ENCODE measurements around the gene ZNF672. TPM values are rescaled to one million over a fixed set of nuclear protein-coding genes. Genes with fewer than 3 reads are reported as not detected.
A peak's percentile ranks its signal among the peaks of the same experiment; 100 is the strongest.

ZNF672 gene
- total and polyA plus RNA-seq, 2 of the 13 experiments (the other 11 are each of a cell fraction or from before 2014, with no cell fraction given), result 17.2 to 22.9 TPM

DNA sequence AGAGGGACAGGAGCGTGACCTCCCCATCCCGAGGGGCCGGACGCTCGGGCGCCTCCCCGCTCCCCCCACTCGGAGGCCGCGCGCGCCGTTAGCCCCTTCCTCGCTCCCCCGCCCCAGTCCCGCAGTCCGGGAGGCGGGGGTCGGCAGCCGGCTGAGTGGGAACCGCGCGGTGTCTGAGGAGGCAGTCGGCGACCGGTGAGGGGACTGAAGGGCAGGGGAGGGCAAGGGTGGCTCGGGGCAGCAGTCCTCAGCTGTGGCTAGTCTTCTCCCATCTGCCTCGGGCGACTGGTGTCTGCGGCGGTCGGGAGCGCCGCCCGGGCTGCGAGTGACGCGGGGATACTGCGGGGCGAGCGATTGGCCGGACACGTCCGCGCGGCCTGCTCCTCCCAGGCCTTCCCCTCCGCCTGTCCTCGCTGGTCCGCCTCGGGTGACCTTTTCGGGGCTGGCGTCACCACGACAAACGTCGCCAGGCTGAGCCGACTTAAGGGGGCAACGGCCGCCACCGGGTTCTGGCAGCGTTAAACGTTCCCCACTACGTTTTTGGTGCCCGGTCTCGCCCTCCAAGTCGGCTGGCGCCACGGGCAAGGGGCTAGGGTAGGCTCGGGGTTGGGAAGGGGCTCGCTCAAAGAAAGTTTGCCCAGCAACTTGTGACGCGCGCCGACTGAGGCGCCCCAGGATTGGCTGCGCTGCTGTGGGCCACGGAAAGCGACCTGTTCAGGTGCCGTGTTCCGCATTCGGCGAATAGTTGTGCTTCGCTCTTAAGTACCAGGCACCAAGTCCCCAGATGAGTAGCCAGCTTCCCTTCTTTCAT lies 538 bp downstream of the ZNF672 start (continued):
- TF ChIP-seq, protein P1, sequence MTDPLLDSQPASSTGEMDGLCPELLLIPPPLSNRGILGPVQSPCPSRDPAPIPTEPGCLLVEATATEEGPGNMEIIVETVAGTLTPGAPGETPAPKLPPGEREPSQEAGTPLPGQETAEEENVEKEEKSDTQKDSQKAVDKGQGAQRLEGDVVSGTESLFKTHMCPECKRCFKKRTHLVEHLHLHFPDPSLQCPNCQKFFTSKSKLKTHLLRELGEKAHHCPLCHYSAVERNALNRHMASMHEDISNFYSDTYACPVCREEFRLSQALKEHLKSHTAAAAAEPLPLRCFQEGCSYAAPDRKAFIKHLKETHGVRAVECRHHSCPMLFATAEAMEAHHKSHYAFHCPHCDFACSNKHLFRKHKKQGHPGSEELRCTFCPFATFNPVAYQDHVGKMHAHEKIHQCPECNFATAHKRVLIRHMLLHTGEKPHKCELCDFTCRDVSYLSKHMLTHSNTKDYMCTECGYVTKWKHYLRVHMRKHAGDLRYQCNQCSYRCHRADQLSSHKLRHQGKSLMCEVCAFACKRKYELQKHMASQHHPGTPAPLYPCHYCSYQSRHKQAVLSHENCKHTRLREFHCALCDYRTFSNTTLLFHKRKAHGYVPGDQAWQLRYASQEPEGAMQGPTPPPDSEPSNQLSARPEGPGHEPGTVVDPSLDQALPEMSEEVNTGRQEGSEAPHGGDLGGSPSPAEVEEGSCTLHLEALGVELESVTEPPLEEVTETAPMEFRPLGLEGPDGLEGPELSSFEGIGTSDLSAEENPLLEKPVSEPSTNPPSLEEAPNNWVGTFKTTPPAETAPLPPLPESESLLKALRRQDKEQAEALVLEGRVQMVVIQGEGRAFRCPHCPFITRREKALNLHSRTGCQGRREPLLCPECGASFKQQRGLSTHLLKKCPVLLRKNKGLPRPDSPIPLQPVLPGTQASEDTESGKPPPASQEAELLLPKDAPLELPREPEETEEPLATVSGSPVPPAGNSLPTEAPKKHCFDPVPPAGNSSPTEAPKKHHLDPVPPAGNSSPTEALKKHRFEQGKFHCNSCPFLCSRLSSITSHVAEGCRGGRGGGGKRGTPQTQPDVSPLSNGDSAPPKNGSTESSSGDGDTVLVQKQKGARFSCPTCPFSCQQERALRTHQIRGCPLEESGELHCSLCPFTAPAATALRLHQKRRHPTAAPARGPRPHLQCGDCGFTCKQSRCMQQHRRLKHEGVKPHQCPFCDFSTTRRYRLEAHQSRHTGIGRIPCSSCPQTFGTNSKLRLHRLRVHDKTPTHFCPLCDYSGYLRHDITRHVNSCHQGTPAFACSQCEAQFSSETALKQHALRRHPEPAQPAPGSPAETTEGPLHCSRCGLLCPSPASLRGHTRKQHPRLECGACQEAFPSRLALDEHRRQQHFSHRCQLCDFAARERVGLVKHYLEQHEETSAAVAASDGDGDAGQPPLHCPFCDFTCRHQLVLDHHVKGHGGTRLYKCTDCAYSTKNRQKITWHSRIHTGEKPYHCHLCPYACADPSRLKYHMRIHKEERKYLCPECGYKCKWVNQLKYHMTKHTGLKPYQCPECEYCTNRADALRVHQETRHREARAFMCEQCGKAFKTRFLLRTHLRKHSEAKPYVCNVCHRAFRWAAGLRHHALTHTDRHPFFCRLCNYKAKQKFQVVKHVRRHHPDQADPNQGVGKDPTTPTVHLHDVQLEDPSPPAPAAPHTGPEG (CRISPR knock-in tag; IDR thresholded peaks at IDR 0.05), result peak; percentile 77; the same call in 1 of the 2 replicates
- peak; percentile 13; the same call in 1 of the 2 replicates for TF ChIP-seq KLF6 (CRISPR knock-in tag; IDR thresholded peaks at IDR 0.05)
- no peak for TF ChIP-seq TAF15 (IDR thresholded peaks at IDR 0.05; ENCODE audit: low read depth, low read length, poor library complexity, severe bottlenecking)
- TF ChIP-seq POGZ (CRISPR knock-in tag; IDR thresholded peaks at IDR 0.05), result no peak
- no peak for TF ChIP-seq HCFC1 (IDR thresholded peaks at IDR 0.05; ENCODE audit: low read depth, low read length)
- no peak; the same call in 1 of the 2 replicates for TF ChIP-seq PHF20 (CRISPR knock-in tag; IDR thresholded peaks at IDR 0.05)
- no peak for TF ChIP-seq KLF16 (CRISPR knock-in tag; IDR thresholded peaks at IDR 0.05)
- TF ChIP-seq, protein P2, sequence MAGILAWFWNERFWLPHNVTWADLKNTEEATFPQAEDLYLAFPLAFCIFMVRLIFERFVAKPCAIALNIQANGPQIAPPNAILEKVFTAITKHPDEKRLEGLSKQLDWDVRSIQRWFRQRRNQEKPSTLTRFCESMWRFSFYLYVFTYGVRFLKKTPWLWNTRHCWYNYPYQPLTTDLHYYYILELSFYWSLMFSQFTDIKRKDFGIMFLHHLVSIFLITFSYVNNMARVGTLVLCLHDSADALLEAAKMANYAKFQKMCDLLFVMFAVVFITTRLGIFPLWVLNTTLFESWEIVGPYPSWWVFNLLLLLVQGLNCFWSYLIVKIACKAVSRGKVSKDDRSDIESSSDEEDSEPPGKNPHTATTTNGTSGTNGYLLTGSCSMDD (CRISPR knock-in tag; IDR thresholded peaks at IDR 0.05), result no peak
- TF ChIP-seq, protein P3, sequence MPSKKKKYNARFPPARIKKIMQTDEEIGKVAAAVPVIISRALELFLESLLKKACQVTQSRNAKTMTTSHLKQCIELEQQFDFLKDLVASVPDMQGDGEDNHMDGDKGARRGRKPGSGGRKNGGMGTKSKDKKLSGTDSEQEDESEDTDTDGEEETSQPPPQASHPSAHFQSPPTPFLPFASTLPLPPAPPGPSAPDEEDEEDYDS (CRISPR knock-in tag; IDR thresholded peaks at IDR 0.05), result no peak
- no peak for TF ChIP-seq CEBPG (CRISPR knock-in tag; IDR thresholded peaks at IDR 0.05)
- TF ChIP-seq ZNF670 (CRISPR knock-in tag; IDR thresholded peaks at IDR 0.05; ENCODE audit: borderline replicate concordance), result peak; percentile 87
- TF ChIP-seq FOSL2 (CRISPR knock-in tag; IDR thresholded peaks at IDR 0.05), result peak; percentile 15; the same call in 1 of the 2 replicates
- 0 out of 2 replicates have a peak, but pooled peaks have one; percentile 9 for TF ChIP-seq KLF15 (CRISPR knock-in tag; IDR thresholded peaks at IDR 0.05; ENCODE audit: borderline replicate concordance)
- TF ChIP-seq, protein P4, sequence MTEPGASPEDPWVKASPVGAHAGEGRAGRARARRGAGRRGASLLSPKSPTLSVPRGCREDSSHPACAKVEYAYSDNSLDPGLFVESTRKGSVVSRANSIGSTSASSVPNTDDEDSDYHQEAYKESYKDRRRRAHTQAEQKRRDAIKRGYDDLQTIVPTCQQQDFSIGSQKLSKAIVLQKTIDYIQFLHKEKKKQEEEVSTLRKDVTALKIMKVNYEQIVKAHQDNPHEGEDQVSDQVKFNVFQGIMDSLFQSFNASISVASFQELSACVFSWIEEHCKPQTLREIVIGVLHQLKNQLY (CRISPR knock-in tag; IDR thresholded peaks at IDR 0.05), result no peak
- no peak for TF ChIP-seq SOX6 (IDR thresholded peaks at IDR 0.05)
- no peak; the same call in 1 of the 2 replicates for TF ChIP-seq SOX6 (CRISPR knock-in tag; IDR thresholded peaks at IDR 0.05)
- peak; percentile 50; the same call in 1 of the 2 replicates for TF ChIP-seq ZNF292 (CRISPR knock-in tag; IDR thresholded peaks at IDR 0.05; ENCODE audit: borderline replicate concordance, low read depth)
- no peak for TF ChIP-seq ZFP36 (IDR thresholded peaks at IDR 0.05; ENCODE audit: borderline replicate concordance, low read depth, low read length, partially characterized antibody)
- no peak for TF ChIP-seq ADNP (CRISPR knock-in tag; IDR thresholded peaks at IDR 0.05)
- no peak for TF ChIP-seq ZNF660 (CRISPR knock-in tag; IDR thresholded peaks at IDR 0.05; ENCODE audit: borderline replicate concordance, low read depth)
- TF ChIP-seq PAF1 (CRISPR knock-in tag; IDR thresholded peaks at IDR 0.05), result no peak
- no peak for TF ChIP-seq NFATC3 (CRISPR knock-in tag; IDR thresholded peaks at IDR 0.05)
- TF ChIP-seq CENPT (CRISPR knock-in tag; IDR thresholded peaks at IDR 0.05; ENCODE audit: low read depth), result no peak

Measured in HepG2 (cell line).